H9 (cell line): ENCODE data around the gene TRMT1L. TPM values are rescaled to one million over a fixed set of nuclear protein-coding genes. Genes with fewer than 3 reads are reported as not detected.

Source experiments
- DNase-seq: peaks from one replicate; pipeline ENCODE4 v3.0.0-alpha.2; 2017
- H2AFZ ChIP-seq: one replicate; pipeline ENCODE4 v1.6.1; 2013; ENCODE audit warnings: mild to moderate bottlenecking, low read length, control low read depth, moderate library complexity
- H2AK5ac ChIP-seq: 2 replicates; pipeline ENCODE4 v1.6.1; 2013; ENCODE audit warnings: low read length, control low read depth, mixed read lengths; ENCODE audit not compliant: insufficient read length
- H2BK120ac ChIP-seq: one replicate; pipeline ENCODE4 v1.6.1; 2013; ENCODE audit warnings: low read depth, mild to moderate bottlenecking, low read length, control low read depth, inconsistent platforms; ENCODE audit not compliant: poor library complexity, severe bottlenecking
- H2BK12ac ChIP-seq: 2 replicates; pipeline ENCODE4 v1.6.1; 2013; ENCODE audit warnings: low read length, control low read depth, mixed read lengths, low read depth; ENCODE audit not compliant: insufficient read length
- H2BK15ac ChIP-seq: 2 replicates; pipeline ENCODE4 v1.6.1; 2013; ENCODE audit warnings: low read depth, low read length, control low read depth
- H2BK20ac ChIP-seq: one replicate; pipeline ENCODE4 v1.6.1; 2013; ENCODE audit warnings: low read depth, mild to moderate bottlenecking, low read length, control low read depth, inconsistent platforms; ENCODE audit not compliant: poor library complexity, severe bottlenecking
- H2BK5ac ChIP-seq: 2 replicates; pipeline ENCODE4 v1.6.1; 2013; ENCODE audit warnings: low read length, control low read depth, mixed read lengths; ENCODE audit not compliant: insufficient read length
- H3K14ac ChIP-seq: 2 replicates; pipeline ENCODE4 v1.6.1; 2013; ENCODE audit warnings: low read length, control low read depth; ENCODE audit not compliant: insufficient read depth
- H3K18ac ChIP-seq: 2 replicates; pipeline ENCODE4 v1.6.1; 2013; ENCODE audit warnings: low read depth, mild to moderate bottlenecking, mixed read lengths, low read length, control low read depth; ENCODE audit not compliant: insufficient read length
- H3K23ac ChIP-seq: 2 replicates; pipeline ENCODE4 v1.6.1; 2013; ENCODE audit warnings: low read length, control low read depth, mixed read lengths, low read depth; ENCODE audit not compliant: insufficient read length
- H3K23me2 ChIP-seq: 2 replicates; pipeline ENCODE4 v1.6.1; 2013; ENCODE audit warnings: low read depth, mild to moderate bottlenecking, mixed read lengths, low read length, control low read depth; ENCODE audit not compliant: insufficient read length, poor library complexity, severe bottlenecking
- H3K27ac ChIP-seq: 2 replicates; pipeline ENCODE4 v1.5.1; 2013; ENCODE audit warnings: low read length, control low read depth, mixed read lengths, low read depth; ENCODE audit not compliant: insufficient read length
- H3K27me3 ChIP-seq: 2 replicates; pipeline ENCODE4 v1.6.1; 2013; ENCODE audit warnings: low read length, control low read depth, inconsistent platforms; ENCODE audit not compliant: insufficient read depth
- H3K4ac ChIP-seq: 2 replicates; pipeline ENCODE4 v1.6.1; 2013; ENCODE audit warnings: low read depth, mild to moderate bottlenecking, control low read depth, inconsistent platforms, low read length, moderate library complexity
- H3K4me1 ChIP-seq: 2 replicates; pipeline ENCODE4 v1.6.1; 2013; ENCODE audit warnings: low read length, control low read depth, inconsistent platforms; ENCODE audit not compliant: insufficient read depth
- H3K4me2 ChIP-seq: 2 replicates; pipeline ENCODE4 v1.6.1; 2013; ENCODE audit warnings: low read length, control low read depth, mixed read lengths; ENCODE audit not compliant: insufficient read length, insufficient read depth
- H3K56ac ChIP-seq: 2 replicates; pipeline ENCODE4 v1.6.1; 2013; ENCODE audit warnings: low read depth, mild to moderate bottlenecking, mixed read lengths, low read length, control low read depth; ENCODE audit not compliant: insufficient read length
- H3K79me1 ChIP-seq: 2 replicates; pipeline ENCODE4 v1.6.1; 2013; ENCODE audit warnings: low read depth, mild to moderate bottlenecking, moderate library complexity, low read length, control low read depth, inconsistent platforms; ENCODE audit not compliant: insufficient read depth, poor library complexity, severe bottlenecking
- H3K79me2 ChIP-seq: 2 replicates; pipeline ENCODE4 v1.6.1; 2013; ENCODE audit warnings: low read length, control low read depth, inconsistent platforms; ENCODE audit not compliant: insufficient read depth
- H3K9ac ChIP-seq: 2 replicates; pipeline ENCODE4 v1.6.1; 2013; ENCODE audit warnings: low read length, control low read depth, mixed read lengths; ENCODE audit not compliant: insufficient read length; ENCODE audit errors: extremely low read depth
- H3K9me3 ChIP-seq: one replicate; pipeline ENCODE4 v1.6.1; 2013; ENCODE audit warnings: low read depth, low read length, inconsistent platforms; ENCODE audit not compliant: control insufficient read depth
- H3T11ph ChIP-seq: one replicate; pipeline ENCODE4 v1.6.1; 2013; ENCODE audit warnings: mild to moderate bottlenecking, low read length, control low read depth, inconsistent platforms
- H4K20me1 ChIP-seq: one replicate; pipeline ENCODE4 v1.6.1; 2013; ENCODE audit not compliant: control insufficient read depth, insufficient read length, insufficient read depth
- H4K5ac ChIP-seq: 2 replicates; pipeline ENCODE4 v1.6.1; 2013; ENCODE audit warnings: low read depth, mild to moderate bottlenecking, mixed read lengths, low read length, control low read depth; ENCODE audit not compliant: insufficient read length
- H4K8ac ChIP-seq: replicated peaks from 2 replicates; pipeline ENCODE4 v1.6.1; 2013; ENCODE audit warnings: low read length, control low read depth, mixed read lengths, low read depth; ENCODE audit not compliant: insufficient read length
- H4K91ac ChIP-seq: 2 replicates; pipeline ENCODE4 v1.6.1; 2013; ENCODE audit warnings: low read depth, mild to moderate bottlenecking, moderate library complexity, mixed read lengths, low read length, control low read depth; ENCODE audit not compliant: insufficient read length
- H3K27ac Mint-ChIP-seq, 3 experiments: 2 replicates in 2 of 3; 3 replicates in 1 of 3; pipeline ENCODE4 v1.8.0; 2020 to 2021; ENCODE audit warnings: mixed read lengths in 3 of 3, mild to moderate bottlenecking in 1 of 3, moderate library complexity in 1 of 3
- H3K27me3 Mint-ChIP-seq: 2 replicates; pipeline ENCODE4 v1.8.0; 2021; ENCODE audit warnings: low read depth, mild to moderate bottlenecking, moderate library complexity, mixed read lengths
- H3K36me3 Mint-ChIP-seq, 3 experiments: 2 replicates in 2 of 3; 3 replicates in 1 of 3; pipeline ENCODE4 v1.8.0; 2020 to 2021; ENCODE audit warnings: low read depth in 3 of 3, mixed read lengths in 3 of 3; ENCODE audit not compliant: insufficient read depth in 1 of 3
- H3K4me1 Mint-ChIP-seq, 2 experiments: 2 replicates each; pipeline ENCODE4 v1.8.0; 2020; ENCODE audit warnings: mixed read lengths in 2 of 2
- H3K4me3 Mint-ChIP-seq, 2 experiments: 2 replicates in 1 of 2; 3 replicates in 1 of 2; pipeline ENCODE4 v1.8.0; 2020 to 2021; ENCODE audit warnings: mild to moderate bottlenecking in 2 of 2, mixed read lengths in 2 of 2, moderate library complexity in 1 of 2
- H3K9me3 Mint-ChIP-seq, 2 experiments: 2 replicates in 1 of 2; 3 replicates in 1 of 2; pipeline ENCODE4 v1.8.0; 2020; ENCODE audit warnings: mild to moderate bottlenecking in 2 of 2, mixed read lengths in 2 of 2, moderate library complexity in 1 of 2
- WGBS: extraction: QIAGEN DNeasy Blood & Tissue Kit; methylation state at CpG from one replicate; pipeline ENCODE4 v1.1.7; 2013; ENCODE audit warnings: missing lambda C conversion rate, low lambda C conversion rate, mixed read lengths; ENCODE audit not compliant: insufficient read length; ENCODE audit errors: extremely low coverage; 5-methylcytosine and 5-hydroxymethylcytosine counted together
- total RNA-seq: library from RNA; stranded (reverse); gene quantifications from 2 replicates; pipeline ENCODE4 v1.2.1, GENCODE V29; 2021
- TF ChIP-seq, protein P1 (sequence below): fragments of 200-600 bp; sonication (generic); conservative IDR thresholded peaks from 3 replicates; pipeline ENCODE4 v1.8.0; 2021; ENCODE audit warnings: antibody characterized with exemption, mild to moderate bottlenecking

Gene TRMT1L
- total RNA-seq, 1 experiment from 2014 or later = 17.9 TPM

DNA sequence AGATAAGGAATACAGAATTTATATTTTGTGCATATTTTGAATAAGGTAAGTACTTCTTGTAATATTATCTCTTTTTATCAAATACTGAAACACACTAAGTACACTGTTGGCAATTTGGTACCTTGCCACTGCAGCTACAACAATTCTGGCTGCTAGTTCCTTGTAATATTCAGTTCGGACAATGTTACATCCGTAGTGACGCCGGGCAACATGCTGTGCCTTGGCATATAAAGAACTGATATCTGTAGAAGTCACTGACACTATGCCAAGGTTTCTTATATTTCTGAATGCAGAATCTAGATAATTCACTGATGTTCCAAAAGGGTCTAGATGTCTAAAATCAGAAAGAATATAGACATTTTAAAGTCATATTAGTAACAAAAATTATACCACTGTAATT is 17.5 kb downstream of the TRMT1L start:
- Histone ChIP-seq H3K4ac (no peak overlapping the region), H3K56ac (no peak overlapping the region), H3K18ac (no peak overlapping the region), H2AK5ac (no peak overlapping the region), H3K23ac (no peak overlapping the region), H4K8ac (no peak overlapping the region), H3K14ac (no peak overlapping the region), H3K4me2 (no peak overlapping the region), H3T11ph (no peak overlapping the region), H4K5ac (no peak overlapping the region), H3K4me1 (no peaks in the 10 kb centered on the region), H2BK12ac (no peak overlapping the region), H2BK20ac (no peak overlapping the region), H2BK5ac (no peak overlapping the region), H3K27me3 (no peaks in the 10 kb centered on the region), H3K9ac (no peak overlapping the region), H3K23me2 (no peaks in the 10 kb centered on the region), H2AFZ (no peak overlapping the region), H2BK15ac (no peak overlapping the region), H4K91ac (no peak overlapping the region), H3K9me3 (no peaks in the 10 kb centered on the region), H3K79me2 (no peaks in the 10 kb centered on the region), H4K20me1 (no peaks in the 10 kb centered on the region), H2BK120ac (no peak overlapping the region), H3K79me1 (no peaks in the 10 kb centered on the region), H3K27ac (no peak overlapping the region)
- no peaks in the 10 kb centered on the region for H3K9me3 Mint-ChIP-seq
- H3K27me3 Mint-ChIP-seq = no peaks in the 10 kb centered on the region
- WGBS = no CpG with 5 or more reads among the region's 4 CpGs
- no peaks in the 10 kb centered on the region for H3K4me1 Mint-ChIP-seq
- DNase-seq = no peak
- H3K27ac Mint-ChIP-seq = no peak overlapping the region
- H3K36me3 Mint-ChIP-seq = peaks cover 3 to 32% (median 21%) of the 10 kb centered on the region in 3 experiments; a peak in 5 of 7 replicates
- H3K4me3 Mint-ChIP-seq = no peak overlapping the region
- TF ChIP-seq, protein P1, sequence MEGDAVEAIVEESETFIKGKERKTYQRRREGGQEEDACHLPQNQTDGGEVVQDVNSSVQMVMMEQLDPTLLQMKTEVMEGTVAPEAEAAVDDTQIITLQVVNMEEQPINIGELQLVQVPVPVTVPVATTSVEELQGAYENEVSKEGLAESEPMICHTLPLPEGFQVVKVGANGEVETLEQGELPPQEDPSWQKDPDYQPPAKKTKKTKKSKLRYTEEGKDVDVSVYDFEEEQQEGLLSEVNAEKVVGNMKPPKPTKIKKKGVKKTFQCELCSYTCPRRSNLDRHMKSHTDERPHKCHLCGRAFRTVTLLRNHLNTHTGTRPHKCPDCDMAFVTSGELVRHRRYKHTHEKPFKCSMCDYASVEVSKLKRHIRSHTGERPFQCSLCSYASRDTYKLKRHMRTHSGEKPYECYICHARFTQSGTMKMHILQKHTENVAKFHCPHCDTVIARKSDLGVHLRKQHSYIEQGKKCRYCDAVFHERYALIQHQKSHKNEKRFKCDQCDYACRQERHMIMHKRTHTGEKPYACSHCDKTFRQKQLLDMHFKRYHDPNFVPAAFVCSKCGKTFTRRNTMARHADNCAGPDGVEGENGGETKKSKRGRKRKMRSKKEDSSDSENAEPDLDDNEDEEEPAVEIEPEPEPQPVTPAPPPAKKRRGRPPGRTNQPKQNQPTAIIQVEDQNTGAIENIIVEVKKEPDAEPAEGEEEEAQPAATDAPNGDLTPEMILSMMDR = no peak
